WTC11 (cell line): ENCODE results near the gene MRPL11. TPM values are rescaled to one million over a fixed set of nuclear protein-coding genes. Genes with fewer than 3 reads are reported as not detected.

Source experiments
- CREB1 ChIP-seq: sonication (generic); formaldehyde crosslinking; IDR thresholded peaks from 2 replicates; pipeline ENCODE4 v1.8.0; 2023; ENCODE audit warnings: mild to moderate bottlenecking, missing genetic modification reagents
- CREM ChIP-seq: sonication (generic); formaldehyde crosslinking; IDR thresholded peaks from 2 replicates; pipeline ENCODE4 v1.8.1; 2022; ENCODE audit warnings: mild to moderate bottlenecking, missing genetic modification reagents, moderate library complexity
- FOXJ3 ChIP-seq: sonication (generic); formaldehyde crosslinking; IDR thresholded peaks from 2 replicates; pipeline ENCODE4 v1.9.0; 2021; ENCODE audit warnings: missing genetic modification reagents, mild to moderate bottlenecking, borderline replicate concordance
- FOXP1 ChIP-seq: sonication (generic); formaldehyde crosslinking; IDR thresholded peaks from 2 replicates; pipeline ENCODE4 v1.8.0; 2022; ENCODE audit warnings: missing genetic modification reagents, mild to moderate bottlenecking, moderate library complexity, borderline replicate concordance
- GABPB1 ChIP-seq: sonication (generic); formaldehyde crosslinking; IDR thresholded peaks from 2 replicates; pipeline ENCODE4 v1.8.1; 2023; ENCODE audit warnings: mild to moderate bottlenecking, missing genetic modification reagents
- GRHL2 ChIP-seq: fragments of 250-450 bp; sonication (Bioruptor Pico); IDR thresholded peaks from 2 replicates; pipeline ENCODE4 v1.8.0; 2022; ENCODE audit warnings: mild to moderate bottlenecking, moderate library complexity; ENCODE audit not compliant: insufficient replicate concordance, severe bottlenecking
- HMGA2 ChIP-seq: fragments of 250-450 bp; sonication (Bioruptor Pico); IDR thresholded peaks from 2 replicates; pipeline ENCODE4 v1.4.0; 2021; ENCODE audit warnings: mild to moderate bottlenecking, moderate library complexity
- KAT7 ChIP-seq: sonication (generic); formaldehyde crosslinking; IDR thresholded peaks from 2 replicates; pipeline ENCODE4 v1.8.1; 2023; ENCODE audit warnings: missing genetic modification reagents, mild to moderate bottlenecking, borderline replicate concordance
- NFYB ChIP-seq: sonication (generic); formaldehyde crosslinking; conservative IDR thresholded peaks from 2 replicates; pipeline ENCODE4 v1.8.0; 2022; ENCODE audit warnings: low read depth, missing genetic modification reagents
- NR1H2 ChIP-seq: sonication (generic); formaldehyde crosslinking; IDR thresholded peaks from 2 replicates; pipeline ENCODE4 v1.9.0; 2021; ENCODE audit warnings: mild to moderate bottlenecking, moderate library complexity, missing genetic modification reagents
- NR2C2 ChIP-seq: sonication (generic); formaldehyde crosslinking; IDR thresholded peaks from 2 replicates; pipeline ENCODE4 v1.8.0; 2022; ENCODE audit warnings: mild to moderate bottlenecking, missing genetic modification reagents
- PRRX2 ChIP-seq: fragments of 250-450 bp; sonication (Bioruptor Pico); IDR thresholded peaks from 2 replicates; pipeline ENCODE4 v1.8.0; 2021; ENCODE audit warnings: mild to moderate bottlenecking
- RORB ChIP-seq: fragments of 250-450 bp; sonication (Bioruptor Pico); IDR thresholded peaks from 2 replicates; pipeline ENCODE4 v1.9.0; 2021; ENCODE audit warnings: mild to moderate bottlenecking
- SMAD4 ChIP-seq: sonication (generic); formaldehyde crosslinking; IDR thresholded peaks from 2 replicates; pipeline ENCODE4 v1.8.0; 2022; ENCODE audit warnings: mild to moderate bottlenecking, missing genetic modification reagents
- SOX15 ChIP-seq: fragments of 250-450 bp; sonication (Bioruptor Pico); IDR thresholded peaks from 2 replicates; pipeline ENCODE4 v1.9.0; 2021; ENCODE audit warnings: mild to moderate bottlenecking
- ZBTB21 ChIP-seq: sonication (generic); formaldehyde crosslinking; IDR thresholded peaks from 2 replicates; pipeline ENCODE4 v1.8.1; 2023; ENCODE audit warnings: mild to moderate bottlenecking, missing genetic modification reagents, borderline replicate concordance
- ZNF138 ChIP-seq: sonication (generic); formaldehyde crosslinking; conservative IDR thresholded peaks from 2 replicates; pipeline ENCODE4 v1.8.1; 2022; ENCODE audit warnings: mild to moderate bottlenecking, moderate library complexity, missing genetic modification reagents
- ZNF263 ChIP-seq: sonication (generic); formaldehyde crosslinking; IDR thresholded peaks from 2 replicates; pipeline ENCODE4 v1.8.1; 2022; ENCODE audit warnings: low read depth, mild to moderate bottlenecking, moderate library complexity, missing genetic modification reagents
- ZNF317 ChIP-seq: sonication (generic); formaldehyde crosslinking; IDR thresholded peaks from 2 replicates; pipeline ENCODE4 v1.8.1; 2023; ENCODE audit warnings: low read depth, mild to moderate bottlenecking, moderate library complexity, missing genetic modification reagents, borderline replicate concordance
- ZNF416 ChIP-seq: fragments of 250-450 bp; sonication (Bioruptor Pico); IDR thresholded peaks from 2 replicates; pipeline ENCODE4 v1.9.0; 2021; ENCODE audit warnings: mild to moderate bottlenecking, inconsistent platforms
- total RNA-seq: library from RNA; stranded (reverse); gene quantifications from 3 replicates; pipeline ENCODE4 v1.2.3, GENCODE V29; 2021
- TF ChIP-seq, protein P1 (sequence below): sonication (generic); formaldehyde crosslinking; IDR thresholded peaks from 2 replicates; pipeline ENCODE4 v1.8.0; 2022; ENCODE audit warnings: mild to moderate bottlenecking, missing genetic modification reagents
- TF ChIP-seq, protein P2 (sequence below): fragments of 250-450 bp; sonication (Bioruptor Pico); IDR thresholded peaks from 2 replicates; pipeline ENCODE4 v1.8.0; 2021; ENCODE audit warnings: mild to moderate bottlenecking
- TF ChIP-seq, protein P3 (sequence below): sonication (generic); formaldehyde crosslinking; IDR thresholded peaks from 2 replicates; pipeline ENCODE4 v1.8.0; 2022; ENCODE audit warnings: missing genetic modification reagents
- TF ChIP-seq, protein P4 (sequence below): fragments of 250-450 bp; sonication (Bioruptor Pico); IDR thresholded peaks from 2 replicates; pipeline ENCODE4 v1.9.0; 2021; ENCODE audit warnings: mild to moderate bottlenecking
- TF ChIP-seq, protein P5 (sequence below): sonication (generic); formaldehyde crosslinking; IDR thresholded peaks from 2 replicates; pipeline ENCODE4 v1.8.1; 2023; ENCODE audit warnings: mild to moderate bottlenecking, missing genetic modification reagents
- TF ChIP-seq, protein P6 (sequence below): sonication (generic); formaldehyde crosslinking; IDR thresholded peaks from 2 replicates; pipeline ENCODE4 v1.8.0; 2023; ENCODE audit warnings: missing genetic modification reagents
- TF ChIP-seq, protein P7 (sequence below): sonication (generic); formaldehyde crosslinking; IDR thresholded peaks from 2 replicates; pipeline ENCODE4 v1.8.1; 2022; ENCODE audit warnings: low read depth, mild to moderate bottlenecking, moderate library complexity, missing genetic modification reagents, borderline replicate concordance

MRPL11 gene
- total RNA-seq, 1 experiment from 2014 or later, result 137 TPM

DNA sequence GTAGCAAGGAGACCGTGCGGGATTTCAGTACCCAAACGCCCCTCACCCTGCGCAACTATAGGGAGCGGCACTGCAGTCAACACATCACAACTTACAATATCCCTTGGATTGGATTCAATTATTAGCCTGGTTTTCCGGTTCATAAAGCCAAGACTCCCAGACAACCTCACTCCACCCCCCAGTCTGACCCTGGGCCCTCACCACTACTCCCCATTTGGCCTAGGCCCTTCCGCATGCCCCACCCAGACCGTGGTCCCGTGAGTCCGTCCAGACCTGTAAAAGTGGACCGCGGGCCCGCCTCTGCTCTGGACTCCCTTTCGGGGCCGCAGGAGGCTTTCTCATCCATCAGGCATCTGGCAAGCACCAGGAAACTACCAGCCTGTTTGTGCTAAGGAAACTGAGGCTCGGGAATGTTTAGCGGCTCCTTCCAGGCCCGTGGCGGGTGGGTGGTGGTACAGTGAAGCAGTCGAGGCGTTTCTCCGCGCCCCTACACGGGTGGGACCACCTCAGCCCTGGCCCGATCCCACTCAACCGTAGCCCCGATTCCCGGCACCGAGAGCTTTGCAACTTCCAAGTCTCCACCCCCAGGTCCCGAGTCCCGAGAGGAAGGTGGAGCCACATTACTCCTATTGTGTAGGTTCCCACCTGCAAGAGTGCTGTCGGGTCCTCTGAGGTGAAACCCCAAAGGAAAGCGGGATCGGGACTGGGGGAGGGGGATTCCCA is 40.9 kb upstream of the MRPL11 start (continued):
- TF ChIP-seq SMAD4 (peak; percentile 53; the same call in 1 of the 2 replicates), HMGA2 (CRISPR knock-in tag) (no peak), NR2C2 (CRISPR knock-in tag) (no peak), ZBTB21 (CRISPR knock-in tag) (no peak), FOXJ3 (no peak), GABPB1 (CRISPR knock-in tag) (no peak), KAT7 (CRISPR knock-in tag) (0 out of 2 replicates have a peak, but pooled peaks have one; percentile 11), ZNF317 (CRISPR knock-in tag) (no peak), ZNF263 (no peak), SOX15 (CRISPR knock-in tag) (no peak), PRRX2 (no peak), GRHL2 (CRISPR knock-in tag) (no peak), FOXP1 (CRISPR knock-in tag) (no peak), CREM (CRISPR knock-in tag) (no peak), NR1H2 (no peak), NFYB (CRISPR knock-in tag) (no peak), RORB (CRISPR knock-in tag) (no peak), CREB1 (CRISPR knock-in tag) (no peak), ZNF416 (CRISPR knock-in tag) (no peak), ZNF138 (no peak)
- TF ChIP-seq, protein P1, sequence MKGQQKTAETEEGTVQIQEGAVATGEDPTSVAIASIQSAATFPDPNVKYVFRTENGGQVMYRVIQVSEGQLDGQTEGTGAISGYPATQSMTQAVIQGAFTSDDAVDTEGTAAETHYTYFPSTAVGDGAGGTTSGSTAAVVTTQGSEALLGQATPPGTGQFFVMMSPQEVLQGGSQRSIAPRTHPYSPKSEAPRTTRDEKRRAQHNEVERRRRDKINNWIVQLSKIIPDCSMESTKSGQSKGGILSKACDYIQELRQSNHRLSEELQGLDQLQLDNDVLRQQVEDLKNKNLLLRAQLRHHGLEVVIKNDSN (CRISPR knock-in tag), result 0 out of 2 replicates have a peak, but pooled peaks have one; percentile 23
- TF ChIP-seq, protein P2, sequence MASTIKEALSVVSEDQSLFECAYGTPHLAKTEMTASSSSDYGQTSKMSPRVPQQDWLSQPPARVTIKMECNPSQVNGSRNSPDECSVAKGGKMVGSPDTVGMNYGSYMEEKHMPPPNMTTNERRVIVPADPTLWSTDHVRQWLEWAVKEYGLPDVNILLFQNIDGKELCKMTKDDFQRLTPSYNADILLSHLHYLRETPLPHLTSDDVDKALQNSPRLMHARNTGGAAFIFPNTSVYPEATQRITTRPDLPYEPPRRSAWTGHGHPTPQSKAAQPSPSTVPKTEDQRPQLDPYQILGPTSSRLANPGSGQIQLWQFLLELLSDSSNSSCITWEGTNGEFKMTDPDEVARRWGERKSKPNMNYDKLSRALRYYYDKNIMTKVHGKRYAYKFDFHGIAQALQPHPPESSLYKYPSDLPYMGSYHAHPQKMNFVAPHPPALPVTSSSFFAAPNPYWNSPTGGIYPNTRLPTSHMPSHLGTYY (CRISPR knock-in tag), result no peak
- TF ChIP-seq, protein P3, sequence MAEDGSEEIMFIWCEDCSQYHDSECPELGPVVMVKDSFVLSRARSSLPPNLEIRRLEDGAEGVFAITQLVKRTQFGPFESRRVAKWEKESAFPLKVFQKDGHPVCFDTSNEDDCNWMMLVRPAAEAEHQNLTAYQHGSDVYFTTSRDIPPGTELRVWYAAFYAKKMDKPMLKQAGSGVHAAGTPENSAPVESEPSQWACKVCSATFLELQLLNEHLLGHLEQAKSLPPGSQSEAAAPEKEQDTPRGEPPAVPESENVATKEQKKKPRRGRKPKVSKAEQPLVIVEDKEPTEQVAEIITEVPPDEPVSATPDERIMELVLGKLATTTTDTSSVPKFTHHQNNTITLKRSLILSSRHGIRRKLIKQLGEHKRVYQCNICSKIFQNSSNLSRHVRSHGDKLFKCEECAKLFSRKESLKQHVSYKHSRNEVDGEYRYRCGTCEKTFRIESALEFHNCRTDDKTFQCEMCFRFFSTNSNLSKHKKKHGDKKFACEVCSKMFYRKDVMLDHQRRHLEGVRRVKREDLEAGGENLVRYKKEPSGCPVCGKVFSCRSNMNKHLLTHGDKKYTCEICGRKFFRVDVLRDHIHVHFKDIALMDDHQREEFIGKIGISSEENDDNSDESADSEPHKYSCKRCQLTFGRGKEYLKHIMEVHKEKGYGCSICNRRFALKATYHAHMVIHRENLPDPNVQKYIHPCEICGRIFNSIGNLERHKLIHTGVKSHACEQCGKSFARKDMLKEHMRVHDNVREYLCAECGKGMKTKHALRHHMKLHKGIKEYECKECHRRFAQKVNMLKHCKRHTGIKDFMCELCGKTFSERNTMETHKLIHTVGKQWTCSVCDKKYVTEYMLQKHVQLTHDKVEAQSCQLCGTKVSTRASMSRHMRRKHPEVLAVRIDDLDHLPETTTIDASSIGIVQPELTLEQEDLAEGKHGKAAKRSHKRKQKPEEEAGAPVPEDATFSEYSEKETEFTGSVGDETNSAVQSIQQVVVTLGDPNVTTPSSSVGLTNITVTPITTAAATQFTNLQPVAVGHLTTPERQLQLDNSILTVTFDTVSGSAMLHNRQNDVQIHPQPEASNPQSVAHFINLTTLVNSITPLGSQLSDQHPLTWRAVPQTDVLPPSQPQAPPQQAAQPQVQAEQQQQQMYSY (CRISPR knock-in tag), result peak; percentile 17; the same call in 1 of the 2 replicates
- TF ChIP-seq, protein P4, sequence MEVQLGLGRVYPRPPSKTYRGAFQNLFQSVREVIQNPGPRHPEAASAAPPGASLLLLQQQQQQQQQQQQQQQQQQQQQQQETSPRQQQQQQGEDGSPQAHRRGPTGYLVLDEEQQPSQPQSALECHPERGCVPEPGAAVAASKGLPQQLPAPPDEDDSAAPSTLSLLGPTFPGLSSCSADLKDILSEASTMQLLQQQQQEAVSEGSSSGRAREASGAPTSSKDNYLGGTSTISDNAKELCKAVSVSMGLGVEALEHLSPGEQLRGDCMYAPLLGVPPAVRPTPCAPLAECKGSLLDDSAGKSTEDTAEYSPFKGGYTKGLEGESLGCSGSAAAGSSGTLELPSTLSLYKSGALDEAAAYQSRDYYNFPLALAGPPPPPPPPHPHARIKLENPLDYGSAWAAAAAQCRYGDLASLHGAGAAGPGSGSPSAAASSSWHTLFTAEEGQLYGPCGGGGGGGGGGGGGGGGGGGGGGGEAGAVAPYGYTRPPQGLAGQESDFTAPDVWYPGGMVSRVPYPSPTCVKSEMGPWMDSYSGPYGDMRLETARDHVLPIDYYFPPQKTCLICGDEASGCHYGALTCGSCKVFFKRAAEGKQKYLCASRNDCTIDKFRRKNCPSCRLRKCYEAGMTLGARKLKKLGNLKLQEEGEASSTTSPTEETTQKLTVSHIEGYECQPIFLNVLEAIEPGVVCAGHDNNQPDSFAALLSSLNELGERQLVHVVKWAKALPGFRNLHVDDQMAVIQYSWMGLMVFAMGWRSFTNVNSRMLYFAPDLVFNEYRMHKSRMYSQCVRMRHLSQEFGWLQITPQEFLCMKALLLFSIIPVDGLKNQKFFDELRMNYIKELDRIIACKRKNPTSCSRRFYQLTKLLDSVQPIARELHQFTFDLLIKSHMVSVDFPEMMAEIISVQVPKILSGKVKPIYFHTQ, result no peak
- TF ChIP-seq, protein P5, sequence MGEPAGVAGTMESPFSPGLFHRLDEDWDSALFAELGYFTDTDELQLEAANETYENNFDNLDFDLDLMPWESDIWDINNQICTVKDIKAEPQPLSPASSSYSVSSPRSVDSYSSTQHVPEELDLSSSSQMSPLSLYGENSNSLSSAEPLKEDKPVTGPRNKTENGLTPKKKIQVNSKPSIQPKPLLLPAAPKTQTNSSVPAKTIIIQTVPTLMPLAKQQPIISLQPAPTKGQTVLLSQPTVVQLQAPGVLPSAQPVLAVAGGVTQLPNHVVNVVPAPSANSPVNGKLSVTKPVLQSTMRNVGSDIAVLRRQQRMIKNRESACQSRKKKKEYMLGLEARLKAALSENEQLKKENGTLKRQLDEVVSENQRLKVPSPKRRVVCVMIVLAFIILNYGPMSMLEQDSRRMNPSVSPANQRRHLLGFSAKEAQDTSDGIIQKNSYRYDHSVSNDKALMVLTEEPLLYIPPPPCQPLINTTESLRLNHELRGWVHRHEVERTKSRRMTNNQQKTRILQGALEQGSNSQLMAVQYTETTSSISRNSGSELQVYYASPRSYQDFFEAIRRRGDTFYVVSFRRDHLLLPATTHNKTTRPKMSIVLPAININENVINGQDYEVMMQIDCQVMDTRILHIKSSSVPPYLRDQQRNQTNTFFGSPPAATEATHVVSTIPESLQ (CRISPR knock-in tag), result no peak
- TF ChIP-seq, protein P6, sequence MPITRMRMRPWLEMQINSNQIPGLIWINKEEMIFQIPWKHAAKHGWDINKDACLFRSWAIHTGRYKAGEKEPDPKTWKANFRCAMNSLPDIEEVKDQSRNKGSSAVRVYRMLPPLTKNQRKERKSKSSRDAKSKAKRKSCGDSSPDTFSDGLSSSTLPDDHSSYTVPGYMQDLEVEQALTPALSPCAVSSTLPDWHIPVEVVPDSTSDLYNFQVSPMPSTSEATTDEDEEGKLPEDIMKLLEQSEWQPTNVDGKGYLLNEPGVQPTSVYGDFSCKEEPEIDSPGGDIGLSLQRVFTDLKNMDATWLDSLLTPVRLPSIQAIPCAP (CRISPR knock-in tag), result 0 out of 2 replicates have a peak, but pooled peaks have one; percentile 7
- TF ChIP-seq, protein P7, sequence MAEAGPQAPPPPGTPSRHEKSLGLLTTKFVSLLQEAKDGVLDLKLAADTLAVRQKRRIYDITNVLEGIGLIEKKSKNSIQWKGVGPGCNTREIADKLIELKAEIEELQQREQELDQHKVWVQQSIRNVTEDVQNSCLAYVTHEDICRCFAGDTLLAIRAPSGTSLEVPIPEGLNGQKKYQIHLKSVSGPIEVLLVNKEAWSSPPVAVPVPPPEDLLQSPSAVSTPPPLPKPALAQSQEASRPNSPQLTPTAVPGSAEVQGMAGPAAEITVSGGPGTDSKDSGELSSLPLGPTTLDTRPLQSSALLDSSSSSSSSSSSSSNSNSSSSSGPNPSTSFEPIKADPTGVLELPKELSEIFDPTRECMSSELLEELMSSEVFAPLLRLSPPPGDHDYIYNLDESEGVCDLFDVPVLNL (CRISPR knock-in tag), result no peak
